ENCODE measurements around the gene SARDH. TPM values are rescaled to one million over a fixed set of nuclear protein-coding genes. Genes with fewer than 3 reads are reported as not detected.
A peak's percentile ranks its signal among the peaks of the same experiment; 100 is the strongest.

SARDH gene
- total and polyA plus RNA-seq, 2 of the 8 experiments (the other 6 are each of a cell fraction or from before 2014, with no cell fraction given), result 6.4 to 7.4 TPM

DNA sequence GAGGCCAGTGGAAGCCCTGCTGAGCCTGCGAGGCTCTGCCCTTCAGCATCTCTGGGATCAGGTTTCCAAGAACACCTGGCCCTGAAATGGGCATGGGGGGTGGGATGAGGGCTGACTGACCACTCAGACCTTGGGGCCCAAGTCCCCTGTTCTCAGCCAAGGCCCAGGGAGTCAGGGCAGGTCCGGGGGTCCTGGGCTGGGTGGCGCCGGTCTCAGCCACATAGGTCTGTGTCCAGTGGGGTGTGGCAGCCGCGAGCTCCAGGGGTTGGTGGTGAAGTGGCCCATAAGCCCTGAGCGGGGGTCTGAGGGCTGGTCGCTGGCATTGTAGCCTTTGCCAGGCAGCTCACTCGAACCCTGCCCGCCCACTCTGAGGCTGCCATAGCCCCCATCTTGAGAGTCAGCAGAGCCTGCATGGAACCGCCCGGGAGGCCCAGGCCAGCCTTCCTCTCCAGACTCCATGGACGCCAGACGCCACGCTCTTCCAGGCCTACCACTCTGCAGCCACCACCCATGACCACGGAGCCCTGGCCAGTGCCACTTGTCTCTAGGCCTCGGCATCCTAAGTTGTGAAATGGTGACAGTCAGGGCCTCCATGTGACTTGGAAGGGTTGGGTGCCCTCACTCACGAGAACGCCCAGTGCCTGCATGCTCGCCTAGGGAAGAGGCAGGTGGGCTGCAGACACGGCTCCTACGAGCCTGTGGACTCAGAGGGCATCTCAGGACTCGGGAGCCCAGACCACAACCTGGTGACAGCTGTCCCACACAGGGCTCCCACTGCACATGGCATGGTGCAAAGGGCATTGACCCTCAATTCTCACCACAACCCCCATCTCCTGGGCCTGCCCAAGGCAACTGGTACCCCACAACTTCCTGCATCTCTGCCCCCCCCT is 108.7 kb downstream of the SARDH start:
- Histone ChIP-seq H2BK20ac (ENCODE audit: low read length) (no peak overlapping the region), H2BK120ac (replicated peaks; ENCODE audit: low read depth, low read length) (no peak overlapping the region), H3K4ac (replicated peaks; ENCODE audit: insufficient read length, low read depth, low read length) (no peak overlapping the region), H2AFZ (ENCODE audit: low read length) (no peak overlapping the region), H2BK12ac (ENCODE audit: low read depth, low read length) (no peak overlapping the region), H3K79me1 (ENCODE audit: low read depth, low read length) (no peaks in the 10 kb centered on the region), H3K27me3 (replicated peaks in 1 of 4; ENCODE audit: control insufficient read depth in 3 of 4, extremely low read depth in 1 of 4, insufficient read depth in 3 of 4, low read length in 3 of 4) (no peaks in the 10 kb centered on the region), H3K4me1 (replicated peaks in 1 of 4; ENCODE audit: control insufficient read depth in 3 of 4, insufficient read depth in 4 of 4, low read length in 3 of 4) (peaks cover 0 to 16% (median 9%) of the 10 kb centered on the region in 4 experiments; a peak in 5 of 7 replicates), H4K5ac (ENCODE audit: insufficient read length, low read depth, low read length) (no peak overlapping the region), H3K4me2 (ENCODE audit: insufficient read depth in 1 of 2, low read depth in 2 of 2, low read length in 2 of 2) (no peak overlapping the region), H2BK5ac (ENCODE audit: low read depth, low read length) (no peak overlapping the region), H2BK15ac (ENCODE audit: low read length) (peak overlapping the region; percentile 88; the same call in 1 of the 2 replicates), H4K8ac (ENCODE audit: extremely low read depth, insufficient read depth, low read length) (no peak overlapping the region), H3K14ac (ENCODE audit: insufficient read length) (no peak overlapping the region), H3K27ac (ENCODE audit: low read depth, low read length) (no peak overlapping the region), H3K56ac (replicated peaks; ENCODE audit: insufficient read length, low read depth, low read length) (no peak overlapping the region), H3K4me3 (ENCODE audit: extremely low read depth in 1 of 4, insufficient read depth in 2 of 4, low read depth in 3 of 4, low read length in 4 of 4) (no peak overlapping the region), H4K91ac (replicated peaks; ENCODE audit: insufficient read length, low read length) (no peak overlapping the region), H3K9me3 (ENCODE audit: insufficient read depth in 2 of 2, low read depth in 1 of 2, low read length in 1 of 2) (peaks cover 6% of the 10 kb centered on the region in 2 experiments; a peak in 3 of 4 replicates), H3K9ac (replicated peaks in 1 of 4; ENCODE audit: extremely low read depth in 1 of 4, low read depth in 3 of 4, low read length in 3 of 4) (no peak overlapping the region), H3K79me2 (ENCODE audit: control insufficient read depth in 1 of 2, insufficient read depth in 2 of 2, low read length in 2 of 2) (no peaks in the 10 kb centered on the region), H3K18ac (ENCODE audit: extremely low read depth, low read length) (no peak overlapping the region), H3K36me3 (ENCODE audit: control insufficient read depth in 2 of 4, insufficient read depth in 4 of 4, low read length in 3 of 4) (no peaks in the 10 kb centered on the region), H2AK5ac (ENCODE audit: low read depth, low read length) (no peak overlapping the region), H4K20me1 (replicated peaks in 1 of 2; ENCODE audit: control insufficient read depth in 1 of 2, insufficient read depth in 2 of 2, low read length in 2 of 2) (no peaks in the 10 kb centered on the region), H3K23me2 (ENCODE audit: low read depth, low read length) (no peaks in the 10 kb centered on the region), H3K23ac (ENCODE audit: insufficient read length) (no peak overlapping the region)
- WGBS, 2 experiments (ENCODE audit: extremely low coverage in 1 of 2, insufficient coverage in 1 of 2, insufficient read length in 1 of 2, insufficient replicate concordance in 2 of 2, low coverage in 1 of 2, low lambda C conversion rate in 2 of 2, missing lambda C conversion rate in 1 of 2), result 88% methylated on average over 23 of the region's 23 CpGs; no CpG with 5 or more reads in 1 of the 2 experiments
- CTCF ChIA-PET (ENCODE audit: partially characterized antibody), result interaction anchor here (0.6 to 1.3 kb wide), 4 partner anchors 10 to 154 kb away, joined by 4 to 5 read pairs (median 4); no protein-coding TSS in a partner anchor
- FAIRE-seq, result no peak
- POLR2A ChIA-PET (ENCODE audit: partially characterized antibody), result interaction anchor here (1.2 kb wide), 1 partner anchor 12 kb away, joined by 3 read pairs; no protein-coding TSS in a partner anchor
- DNase-seq (ENCODE audit: low read depth in 1 of 2, low spot score in 2 of 2), result no peak
- no peak for TF ChIP-seq RXRA (IDR thresholded peaks at IDR 0.05; ENCODE audit: insufficient read depth, low read depth, low read length)
- no peak for TF ChIP-seq TAF7 (optimal IDR thresholded peaks at IDR 0.05; ENCODE audit: borderline replicate concordance, low read depth, low read length)
- TF ChIP-seq CTBP2 (IDR thresholded peaks at IDR 0.05; ENCODE audit: borderline replicate concordance, insufficient read depth, insufficient read length, low read length), result no peak
- no peak for TF ChIP-seq HDAC2 (IDR thresholded peaks at IDR 0.05; ENCODE audit: borderline replicate concordance in 1 of 2, low read depth in 2 of 2, low read length in 2 of 2)
- TF ChIP-seq, protein P1, sequence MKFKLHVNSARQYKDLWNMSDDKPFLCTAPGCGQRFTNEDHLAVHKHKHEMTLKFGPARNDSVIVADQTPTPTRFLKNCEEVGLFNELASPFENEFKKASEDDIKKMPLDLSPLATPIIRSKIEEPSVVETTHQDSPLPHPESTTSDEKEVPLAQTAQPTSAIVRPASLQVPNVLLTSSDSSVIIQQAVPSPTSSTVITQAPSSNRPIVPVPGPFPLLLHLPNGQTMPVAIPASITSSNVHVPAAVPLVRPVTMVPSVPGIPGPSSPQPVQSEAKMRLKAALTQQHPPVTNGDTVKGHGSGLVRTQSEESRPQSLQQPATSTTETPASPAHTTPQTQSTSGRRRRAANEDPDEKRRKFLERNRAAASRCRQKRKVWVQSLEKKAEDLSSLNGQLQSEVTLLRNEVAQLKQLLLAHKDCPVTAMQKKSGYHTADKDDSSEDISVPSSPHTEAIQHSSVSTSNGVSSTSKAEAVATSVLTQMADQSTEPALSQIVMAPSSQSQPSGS (IDR thresholded peaks at IDR 0.05; ENCODE audit: low read length), result no peak
- TF ChIP-seq RNF2 (IDR thresholded peaks at IDR 0.05; ENCODE audit: borderline replicate concordance, low read depth, low read length, missing control alignments, poor library complexity, severe bottlenecking), result no peak
- TF ChIP-seq SIN3A (conservative IDR thresholded peaks at IDR 0.05 in 1 of 2, IDR thresholded peaks at IDR 0.05 in 1 of 2; ENCODE audit: low read depth in 1 of 2, low read length in 2 of 2), result no peak
- no peak for TF ChIP-seq GTF2F1 (IDR thresholded peaks at IDR 0.05; ENCODE audit: borderline replicate concordance, low read depth, low read length)
